ENCODE measurements around the gene CCDC186. TPM values are rescaled to one million over a fixed set of nuclear protein-coding genes. Genes with fewer than 3 reads are reported as not detected.

CCDC186 gene
- total RNA-seq, 1 experiment from 2014 or later = 5.9 TPM

- no peaks in the 10 kb centered on the region for H3K27me3 ChIP-seq (ENCODE audit: control insufficient read depth, insufficient read depth, low read length)
- no peaks in the 10 kb centered on the region for H3K36me3 ChIP-seq (replicated peaks; ENCODE audit: control insufficient read depth, insufficient read depth, low read length)
- H3K4me3 ChIP-seq (ENCODE audit: insufficient read depth, low read depth, low read length) = no peak overlapping the region
- no peak for DNase-seq
Measured at GRCh38 chr10:114079421-114079820, 94.6 kb downstream of the CCDC186 start.

- no peaks in the 10 kb centered on the region for H3K27me3 ChIP-seq (ENCODE audit: control insufficient read depth, insufficient read depth, low read length)
- no peak for DNase-seq
- no peaks in the 10 kb centered on the region for H3K36me3 ChIP-seq (replicated peaks; ENCODE audit: control insufficient read depth, insufficient read depth, low read length)
- H3K4me3 ChIP-seq (ENCODE audit: insufficient read depth, low read depth, low read length) = no peak overlapping the region
Measured at GRCh38 chr10:114078346-114078745, 95.7 kb downstream of the CCDC186 start.

GRCh38 chr10:114077815-114078219, 96.2 kb downstream of the CCDC186 start:
- peak; percentile 28 for DNase-seq
- no peak overlapping the region for H3K4me3 ChIP-seq (ENCODE audit: insufficient read depth, low read depth, low read length)
- no peaks in the 10 kb centered on the region for H3K36me3 ChIP-seq (replicated peaks; ENCODE audit: control insufficient read depth, insufficient read depth, low read length)
- no peaks in the 10 kb centered on the region for H3K27me3 ChIP-seq (ENCODE audit: control insufficient read depth, insufficient read depth, low read length)

- H3K36me3 ChIP-seq (replicated peaks; ENCODE audit: control insufficient read depth, insufficient read depth, low read length) = no peaks in the 10 kb centered on the region
- DNase-seq = no peak
- no peaks in the 10 kb centered on the region for H3K27me3 ChIP-seq (ENCODE audit: control insufficient read depth, insufficient read depth, low read length)
- H3K4me3 ChIP-seq (ENCODE audit: insufficient read depth, low read depth, low read length) = no peak overlapping the region
Measured at GRCh38 chr10:114077347-114077746, 96.7 kb downstream of the CCDC186 start.

- Histone ChIP-seq H3K36me3 (replicated peaks; ENCODE audit: control insufficient read depth, insufficient read depth, low read length) (no peaks in the 10 kb centered on the region), H3K4me3 (ENCODE audit: insufficient read depth, low read depth, low read length) (no peak overlapping the region), H3K27me3 (ENCODE audit: control insufficient read depth, insufficient read depth, low read length) (no peaks in the 10 kb centered on the region)
- no peak for DNase-seq
Measured at GRCh38 chr10:114075093-114075492, 98.9 kb downstream of the CCDC186 start.

- Histone ChIP-seq H3K36me3 (replicated peaks; ENCODE audit: control insufficient read depth, insufficient read depth, low read length) (no peaks in the 10 kb centered on the region), H3K27me3 (ENCODE audit: control insufficient read depth, insufficient read depth, low read length) (no peaks in the 10 kb centered on the region), H3K4me3 (ENCODE audit: insufficient read depth, low read depth, low read length) (no peak overlapping the region)
- no peak for DNase-seq
Measured at GRCh38 chr10:114073395-114074186, 100.4 kb downstream of the CCDC186 start.

GRCh38 chr10:114071178-114071577, 102.8 kb downstream of the CCDC186 start:
- no peak for DNase-seq
- no peaks in the 10 kb centered on the region for H3K36me3 ChIP-seq (replicated peaks; ENCODE audit: control insufficient read depth, insufficient read depth, low read length)
- no peaks in the 10 kb centered on the region for H3K27me3 ChIP-seq (ENCODE audit: control insufficient read depth, insufficient read depth, low read length)
- no peak overlapping the region for H3K4me3 ChIP-seq (ENCODE audit: insufficient read depth, low read depth, low read length)

Other genes with a start within 250 kb of the CCDC186 start
- gene ADRB1, start 130.3 kb downstream of the CCDC186 start, total RNA-seq (2014; rRNA removed; shearing (Covaris generic)) = 0.24 TPM in 1 of 2 replicates, not detected in the other
- gene TDRD1, start 5.2 kb upstream of the CCDC186 start, total RNA-seq (2014; rRNA removed; shearing (Covaris generic)) = 0.14 and 0.26 TPM in 2 replicates
- 0.21 and 0.44 TPM in 2 replicates for gene VWA2, start 65.1 kb upstream of the CCDC186 start, total RNA-seq (2014; rRNA removed; shearing (Covaris generic))
- 2.0 and 2.1 TPM in 2 replicates for gene AFAP1L2, start 230.3 kb upstream of the CCDC186 start, total RNA-seq (2014; rRNA removed; shearing (Covaris generic))

Data from H7 (cell line).